ENCODE data around the gene COMMD10.

GRCh38 chr5:116212225-116212624, 127.4 kb downstream of the COMMD10 start:
- TF ChIP-seq CTCF (IDR thresholded peaks at IDR 0.05; ENCODE audit: poor library complexity, severe bottlenecking) (no peak), MXI1 (conservative IDR thresholded peaks at IDR 0.05; ENCODE audit: poor library complexity, severe bottlenecking) (no peak), EZH2 (IDR thresholded peaks at IDR 0.05; ENCODE audit: borderline replicate concordance, insufficient read depth, low read length, poor library complexity, severe bottlenecking) (no peak), RAD21 (conservative IDR thresholded peaks at IDR 0.05) (no peak), POLR2AphosphoS5 (IDR thresholded peaks at IDR 0.05) (no peak), TAF1 (IDR thresholded peaks at IDR 0.05; ENCODE audit: low read depth) (no peak), EP300 (conservative IDR thresholded peaks at IDR 0.05; ENCODE audit: poor library complexity, severe bottlenecking) (no peak)

Data from neural cell (in vitro differentiated cells).